ENCODE results near the gene TEF. TPM values are rescaled to one million over a fixed set of nuclear protein-coding genes. Genes with fewer than 3 reads are reported as not detected.

TEF gene, protein sequence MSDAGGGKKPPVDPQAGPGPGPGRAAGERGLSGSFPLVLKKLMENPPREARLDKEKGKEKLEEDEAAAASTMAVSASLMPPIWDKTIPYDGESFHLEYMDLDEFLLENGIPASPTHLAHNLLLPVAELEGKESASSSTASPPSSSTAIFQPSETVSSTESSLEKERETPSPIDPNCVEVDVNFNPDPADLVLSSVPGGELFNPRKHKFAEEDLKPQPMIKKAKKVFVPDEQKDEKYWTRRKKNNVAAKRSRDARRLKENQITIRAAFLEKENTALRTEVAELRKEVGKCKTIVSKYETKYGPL
- polyA plus RNA-seq (ENCODE audit: insufficient read length in 12 of 12), result 10 to 100 TPM in 7 of 12 donors, 1 to 10 TPM in 4, not detected in 1; 8.3 to 15.5 (median 10.6) TPM
- long read RNA-seq, donor 1, full-length matches to known transcripts, result 4 of 4 reads
- long read RNA-seq, donor 1, partial matches to known transcripts, result 0 of 4 reads
- long read RNA-seq, donor 1, other reads (novel, unspliced or antisense), result 0 of 4 reads
- long read RNA-seq, donor 2, full-length matches to known transcripts, result 2 of 2 reads
- long read RNA-seq, donor 2, partial matches to known transcripts, result 0 of 2 reads
- long read RNA-seq, donor 2, other reads (novel, unspliced or antisense), result 0 of 2 reads
- long read RNA-seq, donor 3, result 0 reads
- long read RNA-seq, donor 4, full-length matches to known transcripts, result 2 of 2 reads
- long read RNA-seq, donor 4, partial matches to known transcripts, result 0 of 2 reads
- long read RNA-seq, donor 4, other reads (novel, unspliced or antisense), result 0 of 2 reads
- long read RNA-seq, donor 5, full-length matches to known transcripts, result 6 of 18 reads
- long read RNA-seq, donor 5, partial matches to known transcripts, result 12 of 18 reads
- long read RNA-seq, donor 5, other reads (novel, unspliced or antisense), result 0 of 18 reads
- long read RNA-seq, donor 6, full-length matches to known transcripts, result 3 of 3 reads
- long read RNA-seq, donor 6, partial matches to known transcripts, result 0 of 3 reads
- long read RNA-seq, donor 6, other reads (novel, unspliced or antisense), result 0 of 3 reads
- long read RNA-seq, donor 7, full-length matches to known transcripts, result 2 of 2 reads
- long read RNA-seq, donor 7, partial matches to known transcripts, result 0 of 2 reads
- long read RNA-seq, donor 7, other reads (novel, unspliced or antisense), result 0 of 2 reads
- long read RNA-seq, donor 8, full-length matches to known transcripts, result 2 of 2 reads
- long read RNA-seq, donor 8, partial matches to known transcripts, result 0 of 2 reads
- long read RNA-seq, donor 8, other reads (novel, unspliced or antisense), result 0 of 2 reads
- long read RNA-seq, donor 9, full-length matches to known transcripts, result 1 of 1 reads
- long read RNA-seq, donor 9, partial matches to known transcripts, result 0 of 1 reads
- long read RNA-seq, donor 9, other reads (novel, unspliced or antisense), result 0 of 1 reads
- long read RNA-seq, donor 10, full-length matches to known transcripts, result 2 of 2 reads
- long read RNA-seq, donor 10, partial matches to known transcripts, result 0 of 2 reads
- long read RNA-seq, donor 10, other reads (novel, unspliced or antisense), result 0 of 2 reads
- long read RNA-seq, donor 11, full-length matches to known transcripts, result 1 of 1 reads
- long read RNA-seq, donor 11, partial matches to known transcripts, result 0 of 1 reads
- long read RNA-seq, donor 11, other reads (novel, unspliced or antisense), result 0 of 1 reads

DNA sequence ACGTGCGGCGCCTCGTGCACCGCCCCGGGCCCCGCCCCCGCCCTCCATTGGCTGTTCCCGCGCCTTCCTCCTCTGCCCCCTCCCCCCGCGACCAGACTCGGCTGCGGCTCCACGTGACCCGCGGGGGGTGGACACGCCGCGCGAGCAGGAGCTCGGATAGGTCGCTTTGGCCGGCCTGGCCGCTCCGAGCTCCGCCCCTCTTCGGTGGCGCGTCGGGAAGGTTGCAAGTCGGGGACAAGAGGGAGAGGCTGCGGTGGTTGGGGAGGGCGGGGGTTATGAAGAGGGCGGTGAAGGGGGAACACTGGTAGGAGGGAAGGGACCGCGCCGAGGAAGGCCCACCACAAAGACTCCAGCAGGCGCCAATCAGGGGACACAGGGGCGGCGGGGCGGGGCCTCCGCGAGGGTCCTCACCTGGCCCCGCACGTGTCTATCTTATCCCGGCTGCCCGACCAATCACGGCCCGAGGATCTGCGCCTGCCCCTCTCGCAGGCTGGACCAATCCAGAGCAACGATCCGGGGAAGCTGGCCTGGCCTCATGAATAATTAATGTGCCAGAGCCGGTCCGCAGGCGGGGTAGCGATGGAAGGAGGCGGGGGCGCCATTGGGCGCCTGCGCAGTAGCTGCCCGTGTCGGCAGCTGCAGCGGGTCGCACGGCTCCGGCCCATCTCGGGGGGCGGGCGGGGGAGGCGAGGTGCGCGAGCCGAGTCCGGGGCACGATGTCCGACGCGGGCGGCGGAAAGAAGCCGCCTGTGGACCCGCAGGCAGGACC lies at the start of gene TEF:
TSS of gene TEF (plus strand) at position 614 of the 769 bp plus-strand sequence. CDS start at position 717, 103 bp downstream.
- DNase-seq, result peak; percentile 97

DNA sequence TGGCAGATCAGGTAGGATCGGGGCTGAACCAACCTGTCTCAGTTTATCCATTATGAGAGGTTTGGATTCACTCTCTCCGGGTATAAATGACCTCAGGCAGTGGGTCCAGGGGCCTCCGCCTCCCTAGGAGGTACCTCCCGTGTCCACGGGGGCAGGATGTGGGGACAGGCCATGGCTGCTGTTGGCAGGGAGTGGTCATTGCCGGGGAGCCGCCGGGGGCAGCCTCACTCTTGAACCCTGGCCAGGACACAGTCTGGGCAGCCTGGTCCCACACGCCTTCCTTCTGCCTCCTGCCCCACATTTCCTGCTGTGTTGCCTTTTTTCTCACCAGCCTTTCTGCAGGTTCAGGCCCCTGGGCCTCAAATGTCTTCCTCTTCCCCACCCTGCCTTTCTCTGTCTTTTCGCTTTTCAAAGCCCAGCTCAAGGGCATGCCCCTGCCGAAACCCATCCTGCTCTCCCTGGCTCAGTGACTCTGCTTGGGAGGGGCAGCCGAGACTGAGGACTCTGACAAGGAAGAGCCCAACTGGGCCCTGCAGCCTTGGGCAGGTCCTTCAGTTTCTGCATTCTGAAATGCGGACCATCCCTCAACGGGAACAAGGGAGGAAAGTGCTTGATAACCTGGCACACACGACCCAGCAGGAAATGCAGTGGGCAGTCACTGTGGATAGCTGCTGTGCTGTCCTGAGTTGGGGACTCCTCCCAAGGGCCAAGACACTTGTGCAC lies 49.4 kb upstream of the TEF start:
- no peak for DNase-seq

- no peak for DNase-seq
Measured at GRCh38 chr22:41333806-41334205, 47.9 kb upstream of the TEF start.

- DNase-seq, result no peak
Measured at GRCh38 chr22:41334215-41334614, 47.5 kb upstream of the TEF start.

DNA sequence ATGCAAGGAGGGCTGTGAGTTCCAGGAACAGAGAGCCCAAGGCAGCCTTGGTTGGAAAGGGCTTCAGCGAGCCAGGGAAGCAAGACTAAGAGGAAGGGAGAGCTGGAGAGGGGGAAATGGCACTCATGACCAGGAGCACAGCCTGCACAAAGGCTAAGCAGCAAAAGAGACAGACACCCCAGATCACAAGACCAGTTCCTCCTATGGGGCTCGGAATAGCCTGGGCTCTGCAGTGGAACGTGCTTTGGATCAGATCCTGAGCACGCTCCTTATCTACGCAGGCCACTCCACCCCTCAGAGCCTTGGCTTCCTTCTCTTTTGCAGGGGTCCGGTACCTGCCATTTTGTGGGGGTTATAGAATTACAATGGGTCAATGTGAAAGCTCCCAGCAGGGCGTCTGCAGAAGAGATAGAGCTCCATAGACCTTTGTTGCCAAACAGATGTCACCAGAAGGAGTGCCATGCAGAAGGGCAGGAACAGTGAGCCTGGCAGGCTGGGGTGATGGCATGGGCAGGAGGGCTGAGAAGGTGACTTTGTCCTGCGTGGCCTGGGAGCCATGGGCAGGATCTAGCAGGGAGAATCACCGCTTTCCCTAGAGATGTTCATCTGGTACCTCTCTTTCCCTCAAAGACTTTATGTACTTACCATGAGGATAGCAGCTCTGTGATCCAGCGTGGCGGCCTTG lies 46.6 kb upstream of the TEF start:
- no peak for DNase-seq

DNA sequence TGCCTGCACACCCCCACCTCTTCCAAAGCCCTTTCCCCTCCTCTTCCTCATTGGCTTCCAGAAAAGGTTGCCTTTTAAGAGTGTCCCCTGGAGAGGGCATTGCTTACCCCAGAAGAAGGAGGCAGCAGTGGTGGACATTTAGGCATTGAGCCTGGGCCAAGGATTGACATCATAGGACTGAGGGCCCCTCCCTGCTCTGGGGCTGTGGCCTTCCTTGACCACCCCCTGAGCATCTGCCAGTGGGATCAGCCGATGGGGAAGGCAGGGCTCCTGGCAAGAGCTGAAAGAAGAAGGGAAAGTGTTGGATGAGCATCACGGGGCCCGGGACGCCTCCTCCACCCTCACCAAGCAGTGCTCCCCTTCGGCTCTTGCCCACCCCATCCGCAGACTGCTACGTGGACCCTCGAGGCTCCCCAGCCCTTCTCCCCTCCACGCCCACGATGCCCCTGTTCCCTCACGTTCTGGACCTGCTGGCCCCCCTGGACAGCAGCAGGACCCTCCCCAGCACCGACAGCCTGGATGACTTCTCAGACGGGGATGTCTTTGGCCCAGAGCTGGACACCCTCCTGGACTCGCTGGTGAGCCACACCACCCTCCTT lies 43.0 kb upstream of the TEF start:
- no peak for DNase-seq

DNA sequence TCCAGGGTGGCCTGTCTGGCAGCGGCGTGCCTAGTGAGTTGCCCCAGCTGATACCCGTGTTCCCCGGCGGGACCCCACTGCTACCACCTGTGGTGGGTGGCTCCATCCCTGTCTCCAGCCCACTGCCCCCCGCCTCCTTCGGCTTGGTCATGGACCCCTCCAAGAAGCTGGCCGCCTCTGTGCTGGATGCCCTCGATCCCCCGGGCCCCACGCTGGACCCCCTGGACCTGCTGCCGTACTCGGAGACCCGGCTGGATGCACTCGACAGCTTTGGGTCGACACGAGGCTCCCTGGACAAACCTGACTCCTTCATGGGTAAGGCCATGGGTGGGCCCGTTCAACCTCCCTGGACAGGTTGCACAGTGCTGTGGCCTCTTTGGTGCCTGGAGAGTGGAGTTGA lies 41.9 kb upstream of the TEF start:
- no peak for DNase-seq

GRCh38 chr22:41340357-41340756 lies 41.4 kb upstream of the TEF start:
- DNase-seq, result no peak

- DNase-seq, result no peak
Measured at GRCh38 chr22:41341012-41341411, 40.7 kb upstream of the TEF start.

DNA sequence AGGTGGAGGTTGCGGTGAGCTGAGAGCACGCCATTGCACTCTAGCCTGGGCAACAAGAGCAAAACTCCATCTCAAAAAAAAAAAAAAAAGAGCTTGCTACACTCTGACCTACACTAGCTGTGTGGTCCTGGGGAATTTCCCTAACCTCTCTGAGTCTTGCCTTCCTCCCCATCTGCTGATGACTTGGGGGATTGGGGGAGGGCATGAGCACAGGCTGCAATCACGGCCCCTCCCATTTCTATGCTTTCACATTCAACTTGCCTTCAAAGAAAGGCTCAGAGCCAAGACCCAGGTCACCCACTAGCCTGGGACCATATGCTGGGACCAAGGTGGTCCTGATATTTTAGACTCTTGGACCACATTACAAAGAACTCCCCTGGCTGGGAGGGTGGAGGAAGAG lies 39.8 kb upstream of the TEF start:
- no peak for DNase-seq

GRCh38 chr22:41343300-41343699 lies 38.4 kb upstream of the TEF start:
- DNase-seq, result no peak

- no peak for DNase-seq
Measured at GRCh38 chr22:41343717-41344116, 38.0 kb upstream of the TEF start.

GRCh38 chr22:41344189-41344788 lies 37.5 kb upstream of the TEF start:
- no peak for DNase-seq

DNA sequence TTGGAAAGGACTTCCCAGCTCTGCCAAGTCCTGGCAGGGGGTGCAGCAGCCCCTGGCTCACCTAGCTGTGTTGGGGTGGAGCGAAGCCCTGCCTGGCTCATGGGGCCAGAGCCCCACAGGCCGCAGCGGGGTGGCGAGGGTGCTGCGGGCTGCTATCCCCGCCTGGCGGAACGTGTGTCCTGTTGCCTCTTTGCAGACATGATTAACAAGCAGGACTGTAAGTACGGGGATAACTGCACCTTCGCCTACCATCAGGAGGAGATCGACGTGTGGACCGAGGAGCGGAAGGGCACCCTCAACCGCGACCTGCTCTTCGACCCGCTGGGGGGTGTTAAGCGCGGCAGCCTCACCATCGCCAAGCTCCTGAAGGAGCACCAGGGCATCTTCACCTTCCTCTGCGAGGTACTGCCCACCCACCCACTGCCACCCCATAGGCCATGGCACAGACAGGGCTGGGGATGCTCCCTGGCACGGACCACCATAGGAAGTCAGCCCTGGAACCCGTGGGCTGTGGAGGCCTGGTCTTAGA lies 35.9 kb upstream of the TEF start:
- no peak for DNase-seq

DNA sequence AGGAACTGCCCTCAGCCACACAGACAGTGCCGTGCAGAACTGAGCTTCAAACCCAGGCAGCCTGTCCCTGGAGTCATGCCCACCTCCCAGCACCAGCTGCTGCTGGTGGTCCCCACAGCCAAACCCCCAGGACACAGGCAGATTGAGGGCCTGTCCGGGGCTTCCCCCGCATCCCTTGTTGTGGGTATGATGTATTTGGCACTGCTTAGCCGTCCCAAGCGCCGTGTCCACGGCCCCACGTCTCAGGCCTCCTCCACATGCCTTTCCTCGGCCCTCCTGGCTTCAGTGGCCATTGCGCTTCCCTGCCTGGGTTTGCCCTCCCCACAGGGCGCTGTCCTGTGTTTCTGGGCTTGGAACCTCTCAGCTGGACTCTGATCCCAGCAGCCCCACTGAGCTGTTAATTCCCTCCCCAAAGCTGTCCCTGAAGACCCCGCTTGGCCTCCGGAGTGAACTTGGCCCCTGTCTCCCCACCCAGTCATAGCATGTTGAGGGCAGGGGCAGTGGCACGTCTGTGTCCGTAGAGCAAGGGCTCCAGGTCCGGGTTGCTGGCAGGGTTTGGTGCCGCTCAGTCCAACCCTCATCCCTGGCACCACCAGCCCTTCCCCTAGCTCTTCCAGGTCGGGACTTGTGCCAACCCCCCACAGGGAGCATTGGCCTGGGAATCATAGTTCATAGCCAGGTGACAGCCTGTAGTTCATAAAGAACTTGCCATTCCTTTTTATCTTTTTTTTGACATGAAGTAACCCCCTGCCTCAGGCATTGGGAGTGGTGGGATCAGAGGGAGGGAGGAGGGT lies 34.5 kb upstream of the TEF start:
- no peak for DNase-seq

GRCh38 chr22:41348964-41349484 lies 32.7 kb upstream of the TEF start:
- DNase-seq, result no peak

GRCh38 chr22:41350087-41350486 lies 31.7 kb upstream of the TEF start:
- no peak for DNase-seq
